Right lobe of liver (tissue), 4 donors: ENCODE results near the gene ZNF565.

Experiments used
- POLR2A ChIP-seq: fragments of 450-650 bp; IDR thresholded peaks from one replicate; pipeline ENCODE4 v1.6.1; 2017; ENCODE audit warnings: antibody characterized with exemption, mild to moderate bottlenecking
- TF ChIP-seq, protein P1 (sequence below), 4 donors: fragments of 200-600 bp in 3 of 4; fragments of 450-650 bp in 1 of 4; IDR thresholded peaks; one replicate each; pipeline versions ENCODE4 v1.5.1 to v1.8.0; 2016 to 2022; ENCODE audit warnings: antibody characterized with exemption in 4 of 4, mild to moderate bottlenecking in 2 of 4
- donor health status: DM: no; HTN: no; CAD: no.
- donor health status: DM: no; HTN: no; CAD: no.
- donor health status: DM: no; HTN: yes; CAD: no.

DNA sequence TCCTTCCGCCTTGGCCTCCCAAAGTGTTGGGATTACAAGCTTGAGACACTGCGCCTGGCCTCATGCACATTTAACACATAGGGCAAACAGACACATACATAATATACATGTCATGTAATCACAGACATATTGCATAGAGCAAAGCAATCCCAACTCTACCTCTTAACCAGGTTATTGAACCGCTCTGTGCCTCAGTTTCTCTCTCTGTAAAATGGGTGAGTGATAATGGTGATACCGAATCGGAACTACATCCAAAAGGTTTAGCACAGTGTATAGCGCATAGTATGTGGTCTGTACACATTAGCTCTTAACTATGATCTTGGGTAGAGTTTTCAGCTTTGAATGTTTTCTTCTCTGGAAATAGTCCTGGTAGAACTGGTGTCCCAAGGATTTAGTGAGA lies 69.8 kb downstream of the ZNF565 start:
- TF ChIP-seq, protein P1, sequence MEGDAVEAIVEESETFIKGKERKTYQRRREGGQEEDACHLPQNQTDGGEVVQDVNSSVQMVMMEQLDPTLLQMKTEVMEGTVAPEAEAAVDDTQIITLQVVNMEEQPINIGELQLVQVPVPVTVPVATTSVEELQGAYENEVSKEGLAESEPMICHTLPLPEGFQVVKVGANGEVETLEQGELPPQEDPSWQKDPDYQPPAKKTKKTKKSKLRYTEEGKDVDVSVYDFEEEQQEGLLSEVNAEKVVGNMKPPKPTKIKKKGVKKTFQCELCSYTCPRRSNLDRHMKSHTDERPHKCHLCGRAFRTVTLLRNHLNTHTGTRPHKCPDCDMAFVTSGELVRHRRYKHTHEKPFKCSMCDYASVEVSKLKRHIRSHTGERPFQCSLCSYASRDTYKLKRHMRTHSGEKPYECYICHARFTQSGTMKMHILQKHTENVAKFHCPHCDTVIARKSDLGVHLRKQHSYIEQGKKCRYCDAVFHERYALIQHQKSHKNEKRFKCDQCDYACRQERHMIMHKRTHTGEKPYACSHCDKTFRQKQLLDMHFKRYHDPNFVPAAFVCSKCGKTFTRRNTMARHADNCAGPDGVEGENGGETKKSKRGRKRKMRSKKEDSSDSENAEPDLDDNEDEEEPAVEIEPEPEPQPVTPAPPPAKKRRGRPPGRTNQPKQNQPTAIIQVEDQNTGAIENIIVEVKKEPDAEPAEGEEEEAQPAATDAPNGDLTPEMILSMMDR (IDR thresholded peaks at IDR 0.05), result no peak
- TF ChIP-seq POLR2A, result no peak
